B cell (primary cell): Measurements from ENCODE around the gene MEAK7.

Experiments used
- EZH2 ChIP-seq: IDR thresholded peaks from 2 replicates; pipeline ENCODE4 v1.6.1; 2012; ENCODE audit warnings: borderline replicate concordance, low read depth, mild to moderate bottlenecking, moderate library complexity, low read length; ENCODE audit not compliant: insufficient read depth, poor library complexity, severe bottlenecking
- TF ChIP-seq, protein P1 (sequence below): fragments of 200-600 bp; IDR thresholded peaks from one replicate; pipeline ENCODE4 v1.8.0; 2022; ENCODE audit warnings: antibody characterized with exemption, mild to moderate bottlenecking

DNA sequence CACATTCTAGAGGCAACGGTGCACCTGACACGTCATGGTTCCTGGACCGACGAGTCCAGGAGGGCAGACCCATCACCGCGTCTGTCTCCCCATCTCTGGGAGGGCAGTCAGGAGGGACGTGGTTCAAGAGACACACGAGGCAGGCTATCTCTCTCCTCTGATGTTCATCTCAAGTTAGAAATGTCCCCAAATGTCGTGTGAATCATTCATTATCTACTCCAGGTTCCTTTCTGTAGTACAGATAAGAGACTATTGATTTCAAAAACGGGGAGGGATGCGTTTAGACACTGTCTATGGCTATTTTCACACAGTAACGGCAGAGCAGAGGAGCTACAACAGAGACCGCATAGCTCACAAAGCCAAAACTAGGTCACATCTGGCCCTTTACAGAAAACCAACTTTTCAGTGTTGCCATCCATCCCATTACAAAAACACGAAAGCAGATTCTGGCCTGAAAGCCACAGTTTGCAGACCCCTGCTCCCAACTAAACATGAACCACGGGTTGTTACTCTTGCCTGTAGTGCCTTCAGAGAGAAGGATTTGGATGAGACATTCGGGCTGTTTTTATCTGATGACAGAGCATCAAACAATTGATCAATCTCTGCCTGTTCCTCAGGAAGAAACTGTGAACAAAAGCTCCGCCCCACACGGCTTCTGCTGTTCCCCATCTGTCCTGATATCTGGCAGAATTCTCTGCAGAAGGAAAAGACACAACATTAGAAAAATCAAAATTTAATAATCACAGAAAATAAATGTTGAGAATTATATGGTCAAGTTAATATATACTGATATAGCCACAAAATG lies 6.8 kb downstream of the MEAK7 start:
- TF ChIP-seq, protein P1, sequence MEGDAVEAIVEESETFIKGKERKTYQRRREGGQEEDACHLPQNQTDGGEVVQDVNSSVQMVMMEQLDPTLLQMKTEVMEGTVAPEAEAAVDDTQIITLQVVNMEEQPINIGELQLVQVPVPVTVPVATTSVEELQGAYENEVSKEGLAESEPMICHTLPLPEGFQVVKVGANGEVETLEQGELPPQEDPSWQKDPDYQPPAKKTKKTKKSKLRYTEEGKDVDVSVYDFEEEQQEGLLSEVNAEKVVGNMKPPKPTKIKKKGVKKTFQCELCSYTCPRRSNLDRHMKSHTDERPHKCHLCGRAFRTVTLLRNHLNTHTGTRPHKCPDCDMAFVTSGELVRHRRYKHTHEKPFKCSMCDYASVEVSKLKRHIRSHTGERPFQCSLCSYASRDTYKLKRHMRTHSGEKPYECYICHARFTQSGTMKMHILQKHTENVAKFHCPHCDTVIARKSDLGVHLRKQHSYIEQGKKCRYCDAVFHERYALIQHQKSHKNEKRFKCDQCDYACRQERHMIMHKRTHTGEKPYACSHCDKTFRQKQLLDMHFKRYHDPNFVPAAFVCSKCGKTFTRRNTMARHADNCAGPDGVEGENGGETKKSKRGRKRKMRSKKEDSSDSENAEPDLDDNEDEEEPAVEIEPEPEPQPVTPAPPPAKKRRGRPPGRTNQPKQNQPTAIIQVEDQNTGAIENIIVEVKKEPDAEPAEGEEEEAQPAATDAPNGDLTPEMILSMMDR: no peak
- no peak for TF ChIP-seq EZH2
